AG04450 (cell line): ENCODE results near the gene KIF5C. TPM values are rescaled to one million over a fixed set of nuclear protein-coding genes. Genes with fewer than 3 reads are reported as not detected.

Experiments used
- CTCF ChIA-PET: fragments of 300-600, 350-600 bp; formaldehyde crosslinking; extraction: SDS; loops from one replicate; lab custom pipeline; 2022; ENCODE audit warnings: antibody characterized with exemption, inconsistent platforms; lab: Charles Lee
- POLR2A ChIA-PET: fragments of 350-600 bp; formaldehyde crosslinking; extraction: SDS; loops from one replicate; lab custom pipeline; 2021; ENCODE audit warnings: antibody characterized with exemption, inconsistent platforms; lab: Yijun Ruan, JAX
- DNase-seq: peaks from one replicate; pipeline ENCODE4 v3.0.0-alpha.2; 2011; ENCODE audit warnings: low read depth, low spot score
- H3K27ac ChIP-seq: one replicate; pipeline ENCODE4 v1.5.1; 2012; ENCODE audit warnings: low read depth, low read length, control low read depth
- H3K27me3 ChIP-seq: one replicate; pipeline ENCODE4 v1.6.0; 2012; ENCODE audit warnings: low read length; ENCODE audit not compliant: control insufficient read depth, insufficient read depth
- H3K4me3 ChIP-seq: 2 replicates; pipeline ENCODE4 v1.5.1; 2011; ENCODE audit warnings: mild to moderate bottlenecking, low read depth, low read length, control low read depth
- H3K9me3 ChIP-seq: 2 replicates; pipeline ENCODE4 v1.5.1; 2012; ENCODE audit warnings: low read length; ENCODE audit not compliant: control insufficient read depth, insufficient read depth
- CTCF ChIP-seq: IDR thresholded peaks from 2 replicates; pipeline ENCODE4 v1.5.1; 2011; ENCODE audit warnings: low read depth, low read length, control low read depth, inconsistent platforms
- polyA plus RNA-seq: library from polyadenylated mRNA; depleted of rRNA; stranded (reverse); fragments of >200 nt; gene quantifications from 2 replicates; pipeline ENCODE4 v1.2.3, GENCODE V29; 2011

Gene KIF5C
- polyA plus RNA-seq, 1 experiment: 0.12 TPM

GRCh38 chr2:148926291-148926961 lies 51.4 kb downstream of the KIF5C start:
- no peak overlapping the region for H3K4me3 ChIP-seq
- ChIA-PET CTCF (interaction anchor here (0.6 to 1.2 kb wide), 3 partner anchors 64 to 286 kb away, joined by 3 to 10 read pairs (median 3); no protein-coding TSS in a partner anchor), POLR2A (no interaction called here)
- TF ChIP-seq CTCF: peak; percentile 80
- no peak overlapping the region for H3K27ac ChIP-seq
- DNase-seq: peak; percentile 3
- H3K9me3 ChIP-seq: no peaks in the 10 kb centered on the region; the same call in 1 of the 2 replicates
- peaks cover 2% of the 10 kb centered on the region for H3K27me3 ChIP-seq

- H3K9me3 ChIP-seq: no peaks in the 10 kb centered on the region; the same call in 1 of the 2 replicates
- CTCF ChIA-PET: interaction anchor here (0.6 to 1.2 kb wide), 5 partner anchors 11 to 286 kb away, joined by 3 to 10 read pairs (median 3); no protein-coding TSS in a partner anchor
- no peak for TF ChIP-seq CTCF
- no peak for DNase-seq
- H3K4me3 ChIP-seq: no peak overlapping the region
- POLR2A ChIA-PET: no interaction called here
- H3K27ac ChIP-seq: no peak overlapping the region
- peaks cover 2% of the 10 kb centered on the region for H3K27me3 ChIP-seq
Observed at GRCh38 chr2:148926981-148927401, 52.0 kb downstream of the KIF5C start.

DNA sequence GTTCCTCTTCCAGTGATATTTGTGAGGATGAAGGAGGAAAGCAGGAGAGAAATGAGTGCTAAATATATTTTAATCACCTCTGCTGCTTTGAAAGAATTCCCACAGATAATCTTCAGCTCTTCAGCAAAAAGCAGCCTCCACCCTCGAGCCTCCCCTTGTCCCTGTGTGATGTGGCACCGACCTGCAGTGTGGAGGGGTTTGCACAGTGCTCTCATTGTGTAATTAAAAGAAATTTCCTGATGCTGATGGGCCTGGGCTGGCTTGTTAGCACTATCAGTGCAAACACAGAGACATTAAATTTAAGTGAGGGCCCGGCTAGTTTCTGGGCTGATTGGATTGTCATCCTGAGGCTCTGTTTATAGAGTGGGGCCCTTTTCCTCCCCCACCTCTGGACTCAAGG lies 53.4 kb downstream of the KIF5C start:
- POLR2A ChIA-PET: no interaction called here

DNA sequence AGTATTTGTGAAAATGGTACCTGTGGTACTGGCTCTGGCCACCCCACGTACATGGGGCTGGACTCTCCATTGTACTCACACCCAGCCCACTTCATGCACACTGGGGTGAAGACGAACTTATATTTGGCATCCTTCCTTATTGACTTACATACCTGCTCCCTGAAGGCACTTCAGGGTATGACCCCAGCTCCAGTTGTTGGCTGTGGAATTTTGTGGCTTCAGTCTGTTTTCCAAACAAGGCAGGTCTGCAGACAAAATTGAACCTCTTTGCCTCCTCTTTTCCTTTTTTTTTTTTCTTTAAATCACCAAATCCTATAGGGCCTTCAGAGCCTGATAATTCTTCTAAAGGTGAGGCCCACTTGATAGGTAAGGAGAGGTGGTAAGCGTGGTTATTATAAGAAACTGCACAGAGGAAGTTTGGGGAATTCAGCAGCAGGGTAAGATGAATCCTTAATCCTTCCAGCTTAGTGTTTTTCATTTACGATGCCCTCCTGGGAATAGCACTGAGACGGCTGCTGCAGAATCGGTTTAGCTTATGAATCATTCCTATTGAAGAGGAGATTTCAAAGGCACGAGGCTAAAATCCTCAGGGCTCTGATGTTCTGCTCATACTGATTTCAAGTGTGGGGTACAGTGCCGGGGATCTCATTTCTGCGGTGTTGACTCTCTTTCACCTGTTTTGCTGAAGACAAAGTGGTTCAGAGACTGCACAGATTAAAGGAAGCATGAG lies 55.2 kb downstream of the KIF5C start:
- H3K27me3 ChIP-seq: peaks cover 2% of the 10 kb centered on the region
- no peaks in the 10 kb centered on the region; the same call in 1 of the 2 replicates for H3K9me3 ChIP-seq
- CTCF ChIA-PET: interaction anchor here (0.5 kb wide), 1 partner anchor 209 kb away, joined by 4 read pairs; no protein-coding TSS in a partner anchor
- TF ChIP-seq CTCF: no peak
- no peak for DNase-seq
- H3K27ac ChIP-seq: no peak overlapping the region
- POLR2A ChIA-PET: no interaction called here
- H3K4me3 ChIP-seq: no peak overlapping the region

More for the DNA sequence above, 53.4 kb downstream of the KIF5C start:
- Histone ChIP-seq H3K27ac (no peak overlapping the region), H3K27me3 (peaks cover 2% of the 10 kb centered on the region), H3K4me3 (no peak overlapping the region), H3K9me3 (no peaks in the 10 kb centered on the region; the same call in 1 of the 2 replicates)
- no peak for TF ChIP-seq CTCF
- CTCF ChIA-PET: interaction anchor here (0.6 kb wide), 1 partner anchor 8 kb away, joined by 3 read pairs; no protein-coding TSS in a partner anchor
- no peak for DNase-seq
